GM10847 (cell line): ENCODE data around the gene CPPED1.

Source experiments
- POLR2A ChIP-seq: IDR thresholded peaks from 2 replicates; pipeline ENCODE4 v1.6.1; 2011; ENCODE audit not compliant: insufficient read length; ENCODE audit errors: extremely low read depth

The CPPED1 gene

DNA sequence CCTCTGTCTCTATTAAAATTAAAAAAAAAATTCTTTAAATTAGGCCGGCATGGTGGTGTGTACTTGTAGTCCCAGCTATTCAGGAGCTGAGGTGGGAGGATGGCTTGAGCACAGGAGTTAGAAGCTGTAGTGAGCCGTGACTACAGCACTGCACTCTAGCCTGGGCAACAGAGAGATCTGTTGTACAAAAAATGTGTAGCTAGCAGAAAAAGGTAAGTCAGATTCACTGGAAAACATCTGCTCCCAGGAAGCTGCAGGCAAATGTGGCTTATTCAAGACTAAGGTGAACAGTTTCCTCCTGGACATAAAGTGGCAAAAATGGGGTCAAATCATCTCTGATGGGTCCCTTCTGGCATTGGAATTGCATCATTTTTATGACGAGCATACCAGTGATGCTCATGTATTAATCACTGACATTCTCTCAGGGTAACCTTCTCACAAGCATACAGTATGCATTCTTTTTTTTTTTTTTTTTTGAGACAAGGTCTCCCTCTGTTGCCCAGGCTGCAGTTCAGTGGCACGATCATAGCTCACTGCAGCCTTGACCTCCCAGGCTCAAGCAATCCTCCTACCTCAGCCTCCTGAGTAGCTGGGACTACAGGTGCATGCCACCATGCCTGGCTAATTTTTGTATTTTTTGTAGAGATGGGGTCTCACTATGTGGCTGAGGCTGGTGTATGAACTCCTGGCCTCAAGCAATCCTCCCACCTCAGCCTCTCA lies 48.7 kb downstream of the CPPED1 start:
- TF ChIP-seq POLR2A: no peak

DNA sequence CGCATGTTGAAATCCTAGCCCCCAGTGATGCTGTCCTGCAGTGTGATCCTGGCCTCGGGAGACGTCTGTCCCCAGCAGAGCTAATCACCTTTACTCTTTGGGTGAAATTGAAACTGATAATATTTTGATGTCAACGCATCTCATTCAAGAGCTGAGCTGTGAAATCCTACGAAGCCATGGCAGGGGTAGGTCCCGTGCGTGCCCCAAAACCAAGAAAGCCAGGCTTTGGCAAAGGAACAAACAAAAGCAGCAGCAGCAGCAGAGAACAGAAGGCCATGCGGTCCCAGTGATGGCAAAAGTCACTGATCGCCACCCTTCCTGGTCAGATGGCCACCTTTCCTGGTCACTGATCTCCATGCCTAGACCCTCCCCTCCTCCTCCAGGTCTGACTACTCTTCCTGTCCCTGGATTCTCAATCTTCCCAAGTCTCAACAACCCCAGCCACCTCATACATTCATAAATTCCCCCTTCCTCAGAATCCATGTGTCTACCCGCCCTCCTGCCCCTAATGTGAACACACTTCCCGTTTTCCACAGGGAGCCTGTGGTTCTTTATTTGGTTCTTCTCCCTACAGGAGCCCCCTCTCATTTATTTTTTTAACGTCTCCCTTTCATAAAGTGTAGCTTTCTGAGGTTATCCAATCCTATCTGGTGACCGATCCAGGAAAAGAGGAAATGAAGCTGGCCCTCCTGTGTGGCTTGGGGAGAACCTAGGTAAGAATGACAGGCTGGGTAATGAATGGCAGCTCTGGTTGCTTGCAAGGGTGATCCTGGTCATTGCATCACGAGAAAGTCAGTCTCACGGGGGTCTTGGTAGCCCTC lies 50.3 kb downstream of the CPPED1 start:
- no peak for TF ChIP-seq POLR2A

DNA sequence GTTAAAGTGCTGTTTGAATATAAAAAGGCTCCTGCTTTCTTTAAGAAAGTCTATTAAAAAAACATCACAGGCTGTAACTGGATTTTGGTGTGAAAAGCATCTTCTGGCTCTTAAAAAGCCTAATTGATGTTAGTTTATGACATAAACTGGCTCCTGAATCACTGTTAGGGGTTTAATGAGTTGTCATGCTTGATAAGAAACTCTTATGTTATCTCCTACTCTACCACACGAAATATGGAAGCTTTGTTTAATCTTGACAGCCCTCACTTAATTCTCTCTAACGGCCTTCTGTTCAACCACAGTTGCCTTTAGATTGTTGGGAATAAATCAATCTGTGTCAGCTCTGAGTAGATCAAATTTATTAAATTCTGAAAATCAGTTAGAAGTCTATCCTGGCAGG lies 51.5 kb downstream of the CPPED1 start:
- no peak for TF ChIP-seq POLR2A

DNA sequence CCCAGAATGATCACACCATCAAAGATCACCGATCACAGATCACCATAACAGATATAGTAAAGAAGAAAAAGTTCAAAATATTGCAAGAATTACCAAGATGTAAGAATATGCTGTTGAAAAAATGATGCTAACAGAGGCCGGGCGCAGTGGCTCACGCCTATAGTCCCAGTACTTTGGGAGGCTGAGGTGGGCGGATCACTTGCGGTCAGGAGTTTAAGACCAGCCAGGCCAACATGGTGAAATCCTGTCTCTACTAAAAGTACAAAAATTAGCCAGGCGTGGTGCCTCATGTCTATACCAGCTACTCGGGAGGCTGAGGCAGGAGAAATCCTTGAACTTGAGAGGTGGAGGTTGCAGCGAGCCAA lies 53.2 kb downstream of the CPPED1 start:
- no peak for TF ChIP-seq POLR2A

DNA sequence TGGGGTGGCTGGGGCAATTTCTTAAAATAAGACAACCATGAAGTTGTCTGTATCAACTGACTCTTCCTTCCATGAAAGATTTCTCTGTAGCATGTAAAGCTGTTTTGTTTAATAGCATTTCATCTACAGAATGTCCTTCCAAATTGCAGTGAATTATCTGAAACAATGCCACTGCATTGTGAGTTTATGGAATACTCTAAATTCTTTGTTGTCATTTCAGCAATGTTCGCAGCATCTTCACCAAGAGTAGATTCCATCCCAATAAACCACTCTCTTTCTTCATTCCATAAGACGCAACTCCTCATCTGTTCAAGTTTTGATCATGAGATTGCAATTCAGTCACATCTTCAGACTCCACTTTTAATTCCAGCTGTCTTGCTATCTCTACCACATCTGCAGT lies 54.6 kb downstream of the CPPED1 start:
- no peak for TF ChIP-seq POLR2A

DNA sequence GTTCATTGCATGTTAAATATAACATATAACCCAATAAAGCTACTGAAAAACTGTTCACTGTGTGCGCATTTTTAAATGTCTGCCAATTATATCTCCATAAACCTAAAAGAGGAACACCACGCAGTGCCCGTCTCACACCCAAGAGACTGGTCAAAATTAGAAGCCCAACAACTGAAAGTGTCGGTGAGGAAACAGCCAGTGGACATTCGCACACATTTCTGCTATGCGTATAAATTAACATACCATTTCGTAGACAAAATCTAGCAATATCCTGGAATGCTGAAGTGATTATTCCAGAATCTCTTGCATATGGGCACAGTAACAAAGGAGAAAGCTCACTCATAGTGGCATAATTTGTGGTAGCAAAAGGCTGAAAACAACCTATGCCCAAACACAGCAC lies 55.9 kb downstream of the CPPED1 start:
- TF ChIP-seq POLR2A: no peak

DNA sequence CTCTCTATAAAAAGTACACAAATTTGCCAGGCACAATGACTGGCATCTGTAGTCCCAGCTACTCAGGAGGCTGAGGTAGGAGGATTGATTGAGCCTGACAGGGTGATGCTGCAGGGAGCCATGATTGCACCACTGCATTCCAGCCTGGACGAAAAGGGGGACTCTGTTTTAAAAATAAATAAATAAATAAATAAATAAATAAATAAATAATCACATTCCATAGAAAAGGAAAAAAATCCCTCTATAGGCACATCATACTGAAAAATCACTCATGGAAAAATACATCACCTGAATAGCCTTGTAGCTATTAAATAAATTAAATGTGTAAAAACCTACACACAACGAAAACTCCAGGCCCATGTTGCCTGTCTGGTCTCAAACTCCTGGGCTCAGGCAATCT lies 56.4 kb downstream of the CPPED1 start:
- TF ChIP-seq POLR2A: no peak

DNA sequence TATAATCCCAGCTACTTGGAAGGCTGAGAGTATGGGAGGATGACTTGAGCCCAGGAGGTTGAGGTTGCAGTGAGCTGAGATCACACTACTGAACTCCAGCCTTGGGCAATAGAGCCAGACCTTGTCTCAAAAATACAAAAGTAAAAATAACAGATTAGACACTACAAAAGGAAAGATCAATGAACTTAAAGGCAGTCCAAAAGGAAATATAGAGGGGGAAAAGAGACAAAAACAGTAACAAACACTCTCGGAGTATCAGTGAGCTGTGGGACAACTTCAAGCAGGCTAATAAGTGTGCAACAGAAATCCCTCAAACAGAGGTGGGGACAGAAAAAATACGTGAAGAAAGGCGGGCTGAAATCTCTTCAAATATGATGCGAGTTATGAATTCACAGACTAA lies 58.8 kb downstream of the CPPED1 start:
- no peak for TF ChIP-seq POLR2A

DNA sequence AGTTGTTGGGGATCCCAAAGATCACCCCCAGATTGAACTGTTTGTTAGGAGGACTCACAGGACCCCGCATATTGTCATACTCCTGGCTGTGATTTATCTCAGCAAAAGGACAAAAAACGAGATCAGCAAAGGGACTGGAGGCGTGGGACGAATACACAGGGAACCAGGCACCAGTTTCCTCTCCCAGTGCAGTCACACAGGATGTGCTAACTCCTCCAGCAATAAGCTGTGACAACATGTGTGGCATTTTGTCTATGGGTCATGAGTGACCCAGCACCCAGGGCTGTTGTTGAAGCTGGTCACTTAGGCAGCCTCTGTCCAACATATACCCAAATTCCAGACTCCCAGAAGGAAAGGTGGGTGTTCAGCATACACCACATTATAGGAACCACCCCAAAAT lies 60.9 kb downstream of the CPPED1 start:
- TF ChIP-seq POLR2A: no peak

DNA sequence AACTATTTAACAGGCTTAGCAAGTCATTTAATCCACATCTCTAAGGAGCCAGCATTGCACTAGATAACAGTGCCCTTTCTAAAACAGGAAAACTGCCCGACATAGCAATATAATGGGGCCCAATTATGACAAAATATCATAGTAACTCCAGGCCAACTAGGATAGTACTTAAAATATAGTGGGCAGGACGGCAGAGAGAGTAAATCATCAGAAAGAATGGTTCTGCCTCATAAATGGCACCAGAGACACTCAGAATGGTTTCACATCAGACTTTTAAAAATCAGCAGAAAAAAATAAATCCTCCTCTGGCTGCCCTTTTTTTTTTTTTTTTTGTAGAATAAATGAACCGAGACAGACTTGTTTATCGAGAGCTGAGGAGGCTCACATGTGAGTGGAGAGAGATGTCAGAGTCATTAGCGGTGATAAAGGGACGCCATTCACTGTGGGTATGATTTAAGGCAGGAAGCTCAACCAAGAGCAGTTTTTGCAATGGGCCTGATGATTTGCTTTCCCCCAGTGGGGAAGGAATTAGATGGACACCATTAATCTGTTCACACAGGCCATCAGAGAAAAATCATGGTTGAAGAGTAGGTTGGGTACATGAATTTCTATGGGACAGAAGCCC lies 62.6 kb downstream of the CPPED1 start:
- TF ChIP-seq POLR2A: no peak

DNA sequence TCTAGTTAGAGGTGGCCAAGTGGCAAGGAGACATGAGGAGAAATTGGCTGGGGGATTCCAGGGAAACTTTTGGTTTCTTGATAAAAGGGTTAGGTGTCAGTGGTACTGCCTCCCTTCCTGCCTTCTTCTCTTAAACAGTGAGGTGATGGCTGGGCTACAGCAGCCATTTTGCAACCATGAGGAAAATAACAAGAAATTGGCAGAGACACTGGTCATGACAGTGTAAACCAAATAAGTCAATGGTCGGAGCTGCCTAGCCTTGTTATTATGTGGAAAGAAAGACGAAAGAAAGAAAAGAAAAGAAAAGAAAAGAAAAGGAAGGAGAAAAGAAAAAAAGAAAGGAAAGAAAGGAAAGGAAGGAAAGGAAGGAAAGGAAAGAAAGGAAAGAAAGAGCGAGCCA lies 63.9 kb downstream of the CPPED1 start:
- TF ChIP-seq POLR2A: no peak

DNA sequence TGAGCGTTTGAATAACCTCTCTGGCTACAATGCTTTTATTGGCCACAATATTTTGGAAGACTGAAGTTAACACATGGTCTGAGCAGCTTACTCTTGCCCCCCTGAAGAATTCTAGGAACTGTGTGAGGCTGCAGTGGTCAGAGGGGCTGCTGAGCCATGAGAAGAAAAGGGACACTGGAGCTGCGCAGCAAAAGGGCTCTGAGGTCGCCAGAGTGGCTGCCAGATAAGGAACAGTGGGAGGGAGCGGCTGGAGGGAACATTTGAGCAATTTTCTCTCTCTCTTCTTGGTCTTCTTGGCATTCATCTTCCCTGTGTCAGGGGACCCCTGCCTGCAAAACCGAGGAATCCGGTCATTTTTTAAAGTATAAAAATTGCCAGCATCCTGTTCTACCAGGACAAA lies 66.1 kb downstream of the CPPED1 start:
- TF ChIP-seq POLR2A: no peak

DNA sequence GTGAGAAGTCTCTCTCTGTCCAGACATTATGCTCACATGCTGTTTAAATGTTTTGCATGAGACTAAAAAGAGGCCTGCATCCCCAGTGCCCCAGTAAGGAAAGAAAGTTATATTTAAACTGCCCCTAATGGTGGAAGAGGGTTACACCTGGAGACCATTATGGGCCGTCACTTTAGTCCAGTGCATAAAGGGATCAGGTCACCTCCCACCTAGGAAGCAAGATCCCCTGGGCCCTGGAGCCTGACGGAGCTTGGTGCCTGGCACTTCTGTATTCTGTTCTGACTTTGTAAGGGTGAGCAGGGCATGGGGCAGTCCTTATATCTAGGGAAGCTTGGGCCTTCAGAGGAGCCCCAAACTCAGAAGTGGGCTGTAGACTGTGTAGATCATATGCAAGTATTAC lies 67.9 kb downstream of the CPPED1 start:
- TF ChIP-seq POLR2A: no peak

DNA sequence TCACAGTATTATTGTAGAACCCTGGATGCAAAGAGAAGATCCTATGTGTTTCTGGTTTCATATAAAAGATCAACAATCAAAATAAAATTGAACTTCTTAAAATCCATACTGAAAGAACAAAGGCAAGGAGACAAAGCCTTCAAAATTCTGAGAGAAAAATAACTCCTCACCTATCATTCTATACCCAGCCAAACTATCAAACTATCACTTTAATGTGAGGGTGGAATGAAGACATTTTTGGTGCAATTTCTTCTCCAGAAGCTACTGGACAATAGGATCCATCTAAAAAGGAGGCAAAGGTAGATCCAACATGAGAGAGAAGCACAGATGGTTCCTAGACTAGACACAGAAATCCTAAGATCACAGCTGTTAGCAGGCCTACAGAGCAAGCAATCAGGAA lies 71.1 kb downstream of the CPPED1 start:
- no peak for TF ChIP-seq POLR2A

DNA sequence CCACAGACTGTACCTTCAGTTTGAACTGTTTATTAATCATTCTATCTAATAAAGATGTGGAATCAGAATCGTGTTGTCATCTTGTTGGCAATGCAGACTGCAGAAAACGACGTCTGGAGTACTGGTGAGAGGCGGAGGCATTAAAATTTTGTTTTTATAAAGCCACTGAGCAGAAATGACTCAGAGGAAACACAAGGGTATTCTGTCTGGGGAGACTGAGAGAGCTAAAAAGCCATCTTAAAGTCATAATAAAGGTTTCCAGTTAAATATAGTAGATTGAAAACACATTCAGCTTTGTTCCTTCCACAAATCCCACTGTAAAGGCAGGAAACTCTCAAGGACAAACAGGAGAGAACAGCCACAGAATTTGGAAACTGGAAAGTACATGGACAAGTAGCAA lies 74.2 kb downstream of the CPPED1 start:
- TF ChIP-seq POLR2A: no peak

DNA sequence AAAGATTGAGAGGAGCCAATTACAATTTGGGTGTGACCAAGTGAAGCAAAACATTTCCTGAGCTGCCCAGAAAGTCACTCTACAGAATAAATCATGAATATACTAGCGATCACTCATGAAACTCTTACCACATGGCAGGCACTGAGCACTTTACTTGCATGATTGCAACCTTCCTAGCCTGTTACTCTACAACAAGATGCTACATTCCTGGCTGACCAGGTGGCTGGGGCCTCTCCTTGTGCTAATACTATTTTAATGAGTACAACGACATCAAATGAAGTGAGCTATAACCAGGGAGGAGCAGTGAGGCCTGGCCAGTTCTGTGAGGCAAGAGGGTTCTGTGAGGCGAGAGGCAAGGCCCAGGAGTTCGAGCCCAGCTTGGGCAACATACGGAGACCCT lies 75.2 kb downstream of the CPPED1 start:
- no peak for TF ChIP-seq POLR2A
